ENCODE data around the gene PDCD5. TPM values are rescaled to one million over a fixed set of nuclear protein-coding genes. Genes with fewer than 3 reads are reported as not detected.

PDCD5 gene
- total RNA-seq, 1 experiment from 2014 or later = 255 TPM

DNA sequence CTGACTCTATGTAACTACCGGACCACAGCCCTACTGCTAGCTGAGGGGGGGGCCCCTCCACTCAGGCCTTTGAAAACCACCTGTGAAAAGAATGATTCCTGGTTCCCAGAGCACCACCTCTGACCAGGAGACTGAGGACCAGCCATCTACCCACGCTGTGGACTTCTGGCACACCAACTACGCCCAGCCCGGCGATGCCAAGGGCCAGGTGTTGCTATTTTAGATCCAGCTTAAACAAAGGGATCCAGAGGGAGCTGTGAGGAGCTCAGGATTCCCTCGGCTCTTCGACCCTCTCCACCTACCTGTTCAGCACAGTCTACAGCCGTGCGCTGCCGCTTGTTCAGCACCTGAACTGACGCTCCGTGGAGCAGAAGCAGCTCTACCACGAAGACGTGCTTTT, 23.0 kb downstream of the PDCD5 start:
- POLR2A ChIA-PET (ENCODE audit: low non-redundant PET) = no interaction called here

DNA sequence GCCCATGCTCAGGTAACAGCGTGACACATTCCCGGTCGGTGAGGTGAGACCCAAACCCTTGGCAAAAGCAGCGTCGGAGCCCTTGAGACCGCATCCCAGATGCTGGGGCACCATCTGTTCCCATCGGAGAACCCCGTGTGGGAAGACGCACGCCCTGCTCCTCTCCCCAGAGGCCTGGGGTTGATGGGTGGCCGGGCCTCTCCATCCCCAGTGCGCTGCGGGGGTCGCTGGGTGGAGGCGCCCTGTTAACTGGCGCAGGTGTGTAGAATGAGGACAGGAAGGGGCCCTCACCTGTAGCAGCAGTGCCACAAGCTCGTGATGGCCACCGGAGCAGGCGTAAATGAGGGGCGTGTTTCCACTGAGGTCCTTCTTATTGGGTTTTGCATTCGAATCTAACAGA, 24.6 kb downstream of the PDCD5 start:
- peaks cover 24% of the 10 kb centered on the region for H3K36me3 ChIP-seq (ENCODE audit: insufficient read depth, low read length, poor library complexity, severe bottlenecking)
- no peak overlapping the region for H3K4me3 ChIP-seq (ENCODE audit: low read depth, low read length, poor library complexity, severe bottlenecking)
- no peaks in the 10 kb centered on the region for H3K4me1 ChIP-seq (ENCODE audit: insufficient read depth, low read length, poor library complexity, severe bottlenecking)
- DNase-seq (ENCODE audit: low spot score) = no peak
- intact Hi-C loops (cut with micrococcal nuclease; ENCODE audit: unreplicated experiment) = no loop called here
- H3K9me3 ChIP-seq (ENCODE audit: low read depth, low read length, poor library complexity, severe bottlenecking) = no peaks in the 10 kb centered on the region
- ChIA-PET POLR2A (ENCODE audit: low non-redundant PET) (no interaction called here), CTCF (no interaction called here)
- no TSS peak for BruUV-seq (replicated peaks)
- no peak overlapping the region for H3K27ac ChIP-seq (ENCODE audit: low read depth, low read length, poor library complexity, severe bottlenecking)
- H3K27me3 ChIP-seq (replicated peaks; ENCODE audit: insufficient read depth, low read depth, low read length, poor library complexity) = no peaks in the 10 kb centered on the region
- TF ChIP-seq, protein P1, sequence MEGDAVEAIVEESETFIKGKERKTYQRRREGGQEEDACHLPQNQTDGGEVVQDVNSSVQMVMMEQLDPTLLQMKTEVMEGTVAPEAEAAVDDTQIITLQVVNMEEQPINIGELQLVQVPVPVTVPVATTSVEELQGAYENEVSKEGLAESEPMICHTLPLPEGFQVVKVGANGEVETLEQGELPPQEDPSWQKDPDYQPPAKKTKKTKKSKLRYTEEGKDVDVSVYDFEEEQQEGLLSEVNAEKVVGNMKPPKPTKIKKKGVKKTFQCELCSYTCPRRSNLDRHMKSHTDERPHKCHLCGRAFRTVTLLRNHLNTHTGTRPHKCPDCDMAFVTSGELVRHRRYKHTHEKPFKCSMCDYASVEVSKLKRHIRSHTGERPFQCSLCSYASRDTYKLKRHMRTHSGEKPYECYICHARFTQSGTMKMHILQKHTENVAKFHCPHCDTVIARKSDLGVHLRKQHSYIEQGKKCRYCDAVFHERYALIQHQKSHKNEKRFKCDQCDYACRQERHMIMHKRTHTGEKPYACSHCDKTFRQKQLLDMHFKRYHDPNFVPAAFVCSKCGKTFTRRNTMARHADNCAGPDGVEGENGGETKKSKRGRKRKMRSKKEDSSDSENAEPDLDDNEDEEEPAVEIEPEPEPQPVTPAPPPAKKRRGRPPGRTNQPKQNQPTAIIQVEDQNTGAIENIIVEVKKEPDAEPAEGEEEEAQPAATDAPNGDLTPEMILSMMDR (conservative IDR thresholded peaks at IDR 0.05; ENCODE audit: low read depth, low read length) = no peak
- no peak for TF ChIP-seq EZH2 (IDR thresholded peaks at IDR 0.05; ENCODE audit: borderline replicate concordance, low read depth, low read length, poor library complexity, severe bottlenecking)

More for the DNA sequence above, 23.0 kb downstream of the PDCD5 start:
- DNase-seq (ENCODE audit: low spot score) = no peak
- intact Hi-C loops (cut with micrococcal nuclease; ENCODE audit: unreplicated experiment) = no loop called here
- Histone ChIP-seq H3K27me3 (replicated peaks; ENCODE audit: insufficient read depth, low read depth, low read length, poor library complexity) (no peaks in the 10 kb centered on the region), H3K27ac (ENCODE audit: low read depth, low read length, poor library complexity, severe bottlenecking) (no peak overlapping the region), H3K36me3 (ENCODE audit: insufficient read depth, low read length, poor library complexity, severe bottlenecking) (peaks cover 29% of the 10 kb centered on the region), H3K4me1 (ENCODE audit: insufficient read depth, low read length, poor library complexity, severe bottlenecking) (no peaks in the 10 kb centered on the region), H3K4me3 (ENCODE audit: low read depth, low read length, poor library complexity, severe bottlenecking) (no peak overlapping the region), H3K9me3 (ENCODE audit: low read depth, low read length, poor library complexity, severe bottlenecking) (no peaks in the 10 kb centered on the region)
- CTCF ChIA-PET = no interaction called here
- BruUV-seq (replicated peaks) = no TSS peak
- TF ChIP-seq EZH2 (IDR thresholded peaks at IDR 0.05; ENCODE audit: borderline replicate concordance, low read depth, low read length, poor library complexity, severe bottlenecking) = no peak
- TF ChIP-seq, protein P1 (conservative IDR thresholded peaks at IDR 0.05; ENCODE audit: low read depth, low read length) = no peak

DNA sequence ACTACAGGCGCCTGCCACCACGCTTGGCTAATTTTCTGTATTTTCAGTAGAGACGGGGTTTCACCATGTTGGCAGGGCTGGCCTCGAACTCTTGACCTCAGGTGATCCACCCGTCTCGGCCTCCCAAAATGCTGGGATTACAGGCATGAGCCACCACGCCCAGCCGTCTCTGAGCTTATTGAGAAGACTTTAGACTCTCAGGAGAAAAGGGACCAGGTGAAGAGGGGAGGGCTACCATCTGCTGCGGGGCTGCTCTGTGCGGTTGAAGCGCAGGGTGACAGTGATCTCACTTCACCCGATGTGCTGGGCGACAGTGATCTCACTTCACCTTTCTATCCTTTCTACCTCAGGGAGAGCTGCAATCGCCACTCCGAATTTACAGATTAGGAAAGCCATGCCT, 25.3 kb downstream of the PDCD5 start:
- H3K4me3 ChIP-seq (ENCODE audit: low read depth, low read length, poor library complexity, severe bottlenecking) = no peak overlapping the region
- peaks cover 24% of the 10 kb centered on the region for H3K36me3 ChIP-seq (ENCODE audit: insufficient read depth, low read length, poor library complexity, severe bottlenecking)
- TF ChIP-seq, protein P1 (conservative IDR thresholded peaks at IDR 0.05; ENCODE audit: low read depth, low read length) = no peak
- TF ChIP-seq EZH2 (IDR thresholded peaks at IDR 0.05; ENCODE audit: borderline replicate concordance, low read depth, low read length, poor library complexity, severe bottlenecking) = no peak
- no peaks in the 10 kb centered on the region for H3K4me1 ChIP-seq (ENCODE audit: insufficient read depth, low read length, poor library complexity, severe bottlenecking)
- no peak for DNase-seq (ENCODE audit: low spot score)
- ChIA-PET CTCF (no interaction called here), POLR2A (ENCODE audit: low non-redundant PET) (no interaction called here)
- no TSS peak for BruUV-seq (replicated peaks)
- no peak overlapping the region for H3K27ac ChIP-seq (ENCODE audit: low read depth, low read length, poor library complexity, severe bottlenecking)
- H3K9me3 ChIP-seq (ENCODE audit: low read depth, low read length, poor library complexity, severe bottlenecking) = no peaks in the 10 kb centered on the region
- intact Hi-C loops (cut with micrococcal nuclease; ENCODE audit: unreplicated experiment) = no loop called here
- no peaks in the 10 kb centered on the region for H3K27me3 ChIP-seq (replicated peaks; ENCODE audit: insufficient read depth, low read depth, low read length, poor library complexity)

Measured in A673 (cell line).